DOHH2 (cell line): Measurements from ENCODE around the gene NOX1.

Source experiments
- EZH2phosphoT487 ChIP-seq: fragments of 200-600 bp; sonication (generic); IDR thresholded peaks from 2 replicates; pipeline ENCODE4 v1.6.1; 2017; ENCODE audit warnings: borderline replicate concordance, mild to moderate bottlenecking, antibody characterized with exemption, low read length, moderate library complexity, mixed read lengths
- TF ChIP-seq, protein P1 (sequence below): fragments of 200-600 bp; sonication (generic); IDR thresholded peaks from one replicate; pipeline ENCODE4 v1.5.1; 2014; ENCODE audit warnings: antibody characterized with exemption, mild to moderate bottlenecking, low read depth, low read length; ENCODE audit not compliant: poor library complexity, severe bottlenecking

DNA sequence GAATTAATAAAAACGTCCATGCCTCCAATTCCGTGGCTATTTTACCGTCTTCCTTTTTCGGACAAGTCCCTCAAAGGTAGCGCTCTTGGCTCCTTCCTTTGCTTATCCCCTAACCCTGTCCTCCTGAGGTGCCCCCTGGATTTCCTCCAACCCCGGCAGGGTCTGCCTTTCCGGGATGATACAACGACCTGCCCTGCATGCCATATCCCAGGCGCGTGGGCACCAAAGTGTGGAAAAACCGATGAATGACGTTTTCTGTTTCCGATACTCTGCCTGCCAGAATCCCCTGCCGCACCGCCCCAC, 54.7 kb downstream of the NOX1 start:
- TF ChIP-seq, protein P1, sequence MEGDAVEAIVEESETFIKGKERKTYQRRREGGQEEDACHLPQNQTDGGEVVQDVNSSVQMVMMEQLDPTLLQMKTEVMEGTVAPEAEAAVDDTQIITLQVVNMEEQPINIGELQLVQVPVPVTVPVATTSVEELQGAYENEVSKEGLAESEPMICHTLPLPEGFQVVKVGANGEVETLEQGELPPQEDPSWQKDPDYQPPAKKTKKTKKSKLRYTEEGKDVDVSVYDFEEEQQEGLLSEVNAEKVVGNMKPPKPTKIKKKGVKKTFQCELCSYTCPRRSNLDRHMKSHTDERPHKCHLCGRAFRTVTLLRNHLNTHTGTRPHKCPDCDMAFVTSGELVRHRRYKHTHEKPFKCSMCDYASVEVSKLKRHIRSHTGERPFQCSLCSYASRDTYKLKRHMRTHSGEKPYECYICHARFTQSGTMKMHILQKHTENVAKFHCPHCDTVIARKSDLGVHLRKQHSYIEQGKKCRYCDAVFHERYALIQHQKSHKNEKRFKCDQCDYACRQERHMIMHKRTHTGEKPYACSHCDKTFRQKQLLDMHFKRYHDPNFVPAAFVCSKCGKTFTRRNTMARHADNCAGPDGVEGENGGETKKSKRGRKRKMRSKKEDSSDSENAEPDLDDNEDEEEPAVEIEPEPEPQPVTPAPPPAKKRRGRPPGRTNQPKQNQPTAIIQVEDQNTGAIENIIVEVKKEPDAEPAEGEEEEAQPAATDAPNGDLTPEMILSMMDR = no peak
- TF ChIP-seq EZH2phosphoT487 = no peak
